ENCODE results near the gene ASB10.

DNA sequence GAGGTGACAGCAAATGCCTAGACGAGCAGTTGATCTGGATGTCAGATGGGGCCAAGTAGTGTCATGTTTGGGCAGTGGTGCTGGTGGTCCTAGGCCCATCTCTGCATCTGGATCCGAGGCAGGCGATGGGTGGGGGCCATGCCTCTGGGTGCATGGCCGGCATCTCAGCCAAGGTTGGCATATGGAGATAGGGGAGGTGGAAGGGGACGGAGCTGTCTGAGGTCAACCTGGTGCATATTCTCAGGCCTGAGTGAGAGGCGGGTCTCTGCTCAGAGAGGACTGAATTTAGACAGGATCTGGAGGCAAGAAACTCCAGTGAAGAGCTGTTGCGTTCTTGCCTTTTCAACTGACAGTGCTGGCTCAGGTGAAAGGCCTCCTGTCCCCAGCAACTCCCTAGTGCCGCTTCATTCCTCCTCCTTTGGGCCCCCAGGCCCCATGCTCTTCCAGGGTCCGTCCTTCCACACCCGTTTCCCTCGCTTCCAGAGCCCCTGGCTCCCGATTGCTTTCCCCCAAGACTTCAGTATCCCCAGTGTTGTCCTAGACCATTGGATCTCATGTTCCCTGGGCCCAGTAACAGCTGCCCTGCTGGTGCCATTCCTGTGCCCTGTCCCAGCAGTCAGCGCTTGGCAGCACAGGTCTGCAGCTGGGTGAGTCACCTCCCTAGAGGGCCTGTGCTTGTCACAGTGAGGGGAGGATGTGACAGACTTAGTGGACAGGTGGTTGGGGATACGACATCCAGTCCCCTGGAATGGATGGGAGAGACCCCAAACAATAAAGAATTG lies 52.1 kb downstream of the ASB10 start:
- TF ChIP-seq CTCF (IDR thresholded peaks at IDR 0.05; ENCODE audit: borderline replicate concordance, extremely low read depth, low read length, poor library complexity, severe bottlenecking): no peak
- TF ChIP-seq EZH2 (IDR thresholded peaks at IDR 0.05; ENCODE audit: borderline replicate concordance, low read depth, low read length, severe bottlenecking): no peak

Data from DND-41 (cell line).